Gastroesophageal sphincter (tissue), 4 donors: Measurements from ENCODE around the gene VCL. TPM values are rescaled to one million over a fixed set of nuclear protein-coding genes. Genes with fewer than 3 reads are reported as not detected.
A peak's percentile ranks its signal among the peaks of the same experiment; 100 is the strongest.

ENCODE experiments used
- ATAC-seq: fragments of 150-250 bp; one replicate; pipeline ENCODE4 v1.9.1; 2016; ENCODE audit warnings: mild to moderate bottlenecking, moderate library complexity
- H3K27ac ChIP-seq, 4 donors: fragments of 200-600 bp; sonication (generic) in 3 of 4; 1 replicate in 3 of 4; 2 replicates in 1 of 4; pipeline ENCODE4 v1.5.1; 2016 to 2019
- H3K27me3 ChIP-seq: fragments of 200-600 bp; sonication (generic); one replicate; pipeline ENCODE4 v1.5.1; 2019
- H3K36me3 ChIP-seq, 2 donors: fragments of 200-600 bp; sonication (generic); one replicate each; pipeline ENCODE4 v1.5.1; 2019; ENCODE audit warnings: control low read depth in 1 of 2
- H3K4me1 ChIP-seq, 3 donors: fragments of 200-600 bp; sonication (generic); 1 replicate in 2 of 3; 2 replicates in 1 of 3; pipeline ENCODE4 v1.5.1; 2016 to 2019; ENCODE audit warnings: control low read depth in 2 of 3
- H3K4me3 ChIP-seq, 2 donors: fragments of 200-600 bp; sonication (generic); one replicate each; pipeline ENCODE4 v1.5.1; 2019; ENCODE audit warnings: mild to moderate bottlenecking in 1 of 2, moderate library complexity in 1 of 2
- H3K9me3 ChIP-seq, 3 donors: fragments of 200-600 bp; sonication (generic); one replicate each; pipeline ENCODE4 v1.5.1; 2017 to 2019; ENCODE audit warnings: control low read depth in 2 of 3
- EP300 ChIP-seq: sonication (generic); formaldehyde crosslinking; IDR thresholded peaks from one replicate; pipeline ENCODE4 v1.6.1; 2017; ENCODE audit warnings: antibody characterized with exemption, mild to moderate bottlenecking
- POLR2A ChIP-seq, 2 donors: fragments of 450-650 bp; IDR thresholded peaks; one replicate each; pipeline ENCODE4 v1.6.1; 2017; ENCODE audit warnings: antibody characterized with exemption in 2 of 2, mild to moderate bottlenecking in 2 of 2, moderate library complexity in 1 of 2
- POLR2AphosphoS5 ChIP-seq: sonication (generic); formaldehyde crosslinking; IDR thresholded peaks from one replicate; pipeline ENCODE4 v1.6.1; 2017; ENCODE audit warnings: antibody characterized with exemption
- WGBS, 2 donors: methylation state at CpG; one replicate each; pipeline ENCODE4 v1.1.5; 2018; ENCODE audit warnings: low coverage in 1 of 2; 5-methylcytosine and 5-hydroxymethylcytosine counted together
- total RNA-seq, 4 donors: library from RNA; depleted of rRNA; stranded (reverse); fragments of >200 nt; gene quantifications; one replicate each; pipeline ENCODE4 v1.1.0, GENCODE V29; 2016
- TF ChIP-seq, protein P1 (sequence below), 4 experiments: fragments of 200-600 bp in 2 of 4; fragments of 450-650 bp in 2 of 4; sonication (generic) in 1 of 4; IDR thresholded peaks; one replicate each; pipeline ENCODE4 v1.5.1; 2017 to 2019; ENCODE audit warnings: antibody characterized with exemption in 4 of 4, mild to moderate bottlenecking in 2 of 4, moderate library complexity in 2 of 4

VCL gene
- total RNA-seq, 4 donors from 2014 or later = 433 to 615 (median 440) TPM

- H3K9me3 ChIP-seq = no peaks in the 10 kb centered on the region
- H3K27me3 ChIP-seq = no peaks in the 10 kb centered on the region
- TF ChIP-seq POLR2A (IDR thresholded peaks at IDR 0.05) = no peak
- TF ChIP-seq, protein P1, sequence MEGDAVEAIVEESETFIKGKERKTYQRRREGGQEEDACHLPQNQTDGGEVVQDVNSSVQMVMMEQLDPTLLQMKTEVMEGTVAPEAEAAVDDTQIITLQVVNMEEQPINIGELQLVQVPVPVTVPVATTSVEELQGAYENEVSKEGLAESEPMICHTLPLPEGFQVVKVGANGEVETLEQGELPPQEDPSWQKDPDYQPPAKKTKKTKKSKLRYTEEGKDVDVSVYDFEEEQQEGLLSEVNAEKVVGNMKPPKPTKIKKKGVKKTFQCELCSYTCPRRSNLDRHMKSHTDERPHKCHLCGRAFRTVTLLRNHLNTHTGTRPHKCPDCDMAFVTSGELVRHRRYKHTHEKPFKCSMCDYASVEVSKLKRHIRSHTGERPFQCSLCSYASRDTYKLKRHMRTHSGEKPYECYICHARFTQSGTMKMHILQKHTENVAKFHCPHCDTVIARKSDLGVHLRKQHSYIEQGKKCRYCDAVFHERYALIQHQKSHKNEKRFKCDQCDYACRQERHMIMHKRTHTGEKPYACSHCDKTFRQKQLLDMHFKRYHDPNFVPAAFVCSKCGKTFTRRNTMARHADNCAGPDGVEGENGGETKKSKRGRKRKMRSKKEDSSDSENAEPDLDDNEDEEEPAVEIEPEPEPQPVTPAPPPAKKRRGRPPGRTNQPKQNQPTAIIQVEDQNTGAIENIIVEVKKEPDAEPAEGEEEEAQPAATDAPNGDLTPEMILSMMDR (IDR thresholded peaks at IDR 0.05) = no peak
- 79 to 82% methylated on average over 2 to 3 of the region's 3 CpGs for WGBS, 2 donors
- peaks cover 13 to 83% (median 23%) of the 10 kb centered on the region in 3 donors for H3K4me1 ChIP-seq
- no peak overlapping the region for H3K4me3 ChIP-seq
- H3K27ac ChIP-seq = peak overlapping the region in 3 of 4 donors; percentile 39 to 61 (median 59)
- peak; percentile 45 for ATAC-seq
- peaks cover 0 to 31% of the 10 kb centered on the region in 2 donors for H3K36me3 ChIP-seq
Measured at GRCh38 chr10:74047871-74048270, 50.0 kb downstream of the VCL start.

DNA sequence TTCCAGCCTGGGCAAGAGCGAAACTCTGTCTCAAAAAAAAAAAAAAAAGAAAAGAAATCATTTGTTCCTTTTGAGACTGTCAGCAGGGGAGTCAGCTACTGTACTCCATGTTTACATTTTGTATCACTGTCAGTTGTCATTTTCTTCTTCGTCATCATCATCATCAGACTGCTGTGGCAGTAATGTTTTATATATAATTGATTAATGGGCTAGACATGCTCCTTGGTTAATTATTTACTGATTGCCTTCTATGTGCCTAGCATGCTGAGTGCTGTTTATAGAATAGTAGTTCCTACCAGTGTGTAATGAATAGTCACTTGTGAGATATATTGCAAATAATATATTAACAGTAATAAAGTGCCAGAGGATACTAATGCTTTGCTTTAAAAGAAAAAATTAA, 50.5 kb downstream of the VCL start:
- H3K27me3 ChIP-seq = no peaks in the 10 kb centered on the region
- H3K9me3 ChIP-seq = no peaks in the 10 kb centered on the region
- peaks cover 13 to 82% (median 23%) of the 10 kb centered on the region in 3 donors for H3K4me1 ChIP-seq
- TF ChIP-seq EP300 = no peak
- no peak for TF ChIP-seq POLR2AphosphoS5
- H3K36me3 ChIP-seq = peaks cover 0 to 27% of the 10 kb centered on the region in 2 donors
- WGBS, 2 donors = 68 to 83% methylated on average over 2 of the region's 2 CpGs
- H3K4me3 ChIP-seq = no peak overlapping the region
- no peak for ATAC-seq
- peak overlapping the region in 2 of 4 donors; percentile 27 to 59 for H3K27ac ChIP-seq

DNA sequence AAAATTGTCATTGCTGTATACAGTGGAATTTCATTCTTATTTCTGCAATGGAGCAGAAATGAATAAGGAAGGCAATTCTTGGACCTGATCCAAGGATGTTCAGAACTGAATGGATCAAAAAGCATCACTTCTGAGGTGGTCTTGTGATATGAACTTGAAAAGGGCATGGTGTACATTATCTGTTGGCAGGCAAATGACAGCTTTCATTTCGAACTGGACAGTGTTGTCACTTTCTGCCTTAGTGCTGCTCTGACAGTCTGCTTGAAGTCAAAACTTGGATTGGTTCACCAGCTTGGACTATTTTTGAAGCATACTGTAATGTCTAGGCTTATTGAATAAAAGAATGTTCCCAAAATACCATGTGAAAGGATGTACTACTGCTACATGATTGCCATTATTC, 52.0 kb downstream of the VCL start:
- Histone ChIP-seq H3K27ac (peak overlapping the region; percentile 22 to 61 (median 42)), H3K4me3 (no peak overlapping the region), H3K36me3 (peaks cover 0 to 12% of the 10 kb centered on the region in 2 donors), H3K9me3 (no peaks in the 10 kb centered on the region), H3K27me3 (no peaks in the 10 kb centered on the region), H3K4me1 (peaks cover 13 to 93% (median 23%) of the 10 kb centered on the region in 3 donors)
- ATAC-seq = no peak
- 18% methylated on average over 1 of the region's 1 CpG; no CpG with 5 or more reads in 1 of the 2 donors for WGBS, 2 donors
- TF ChIP-seq, protein P1 (IDR thresholded peaks at IDR 0.05) = no peak
- TF ChIP-seq POLR2AphosphoS5 = no peak
- TF ChIP-seq POLR2A (IDR thresholded peaks at IDR 0.05) = no peak
- no peak for TF ChIP-seq EP300

DNA sequence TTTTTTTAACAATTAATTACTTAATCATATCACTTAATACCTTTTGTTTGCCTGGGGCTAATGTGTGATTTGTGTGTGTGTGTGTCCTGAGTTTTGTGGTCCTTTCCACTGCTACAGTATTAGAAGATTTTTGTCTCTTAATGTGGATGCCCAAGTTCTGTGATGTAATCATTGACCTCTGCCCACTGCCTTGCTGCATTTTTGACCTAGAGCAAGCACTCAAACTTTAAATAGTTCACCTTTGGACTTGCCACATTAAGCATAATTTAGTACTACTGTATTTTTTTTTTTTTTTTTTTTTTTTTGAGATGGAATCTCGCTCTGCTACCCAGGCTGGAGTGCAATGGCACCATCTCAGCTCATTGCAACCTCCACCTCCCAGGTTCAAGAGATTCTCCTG, 52.7 kb downstream of the VCL start:
- WGBS, 2 donors = 100% methylated on average over 1 of the region's 1 CpG
- no peak for ATAC-seq
- Histone ChIP-seq H3K4me1 (peaks cover 13 to 93% (median 25%) of the 10 kb centered on the region in 3 donors), H3K36me3 (peaks cover 0 to 8% of the 10 kb centered on the region in 2 donors), H3K4me3 (no peak overlapping the region), H3K27me3 (no peaks in the 10 kb centered on the region), H3K27ac (peak overlapping the region in 3 of 4 donors; percentile 45 to 61 (median 59)), H3K9me3 (no peaks in the 10 kb centered on the region)
- no peak for TF ChIP-seq POLR2AphosphoS5
- TF ChIP-seq POLR2A (IDR thresholded peaks at IDR 0.05) = no peak
- TF ChIP-seq, protein P1 (IDR thresholded peaks at IDR 0.05) = no peak
- no peak for TF ChIP-seq EP300

DNA sequence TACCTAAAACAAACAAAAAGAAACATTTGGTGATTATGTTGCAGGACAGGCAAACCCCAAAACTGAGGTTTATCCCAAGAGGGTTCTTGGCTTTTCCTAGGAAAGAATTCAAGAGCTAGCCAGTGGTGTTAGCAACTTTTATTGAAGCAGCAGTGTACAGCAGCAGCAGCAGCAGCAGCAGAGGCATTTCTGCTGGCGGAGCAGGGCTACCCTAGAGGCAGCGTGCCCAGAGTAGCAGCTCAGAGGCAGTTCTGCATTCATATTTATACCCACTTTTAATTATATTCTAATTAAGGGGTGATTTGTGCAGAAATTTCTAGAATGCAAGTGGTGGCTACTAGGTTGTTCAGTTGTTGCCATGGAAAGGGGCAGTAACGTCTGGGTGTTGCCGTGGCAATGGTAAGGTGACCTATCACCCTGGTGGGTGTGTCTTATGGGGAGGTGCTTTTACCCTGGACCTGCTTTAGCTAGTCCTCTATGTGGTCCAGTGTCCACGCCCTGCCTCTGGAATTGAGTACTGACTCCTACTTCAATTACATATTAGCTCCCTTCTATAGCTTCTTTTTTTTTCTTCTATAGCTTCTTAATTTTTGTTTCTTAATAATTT, 53.9 kb downstream of the VCL start:
- TF ChIP-seq POLR2A (IDR thresholded peaks at IDR 0.05) = no peak
- TF ChIP-seq, protein P1 (IDR thresholded peaks at IDR 0.05) = no peak
- no peak for TF ChIP-seq POLR2AphosphoS5
- no peak for TF ChIP-seq EP300

More for the DNA sequence above, 53.9 kb downstream of the VCL start:
- H3K9me3 ChIP-seq = no peaks in the 10 kb centered on the region
- H3K27ac ChIP-seq = peak overlapping the region in 3 of 4 donors; percentile 11 to 59 (median 16)
- peaks cover 21 to 93% (median 37%) of the 10 kb centered on the region in 3 donors for H3K4me1 ChIP-seq
- no peak overlapping the region for H3K4me3 ChIP-seq
- no peaks in the 10 kb centered on the region for H3K36me3 ChIP-seq
- ATAC-seq = no peak
- 29 to 39% methylated on average over 3 to 5 of the region's 5 CpGs for WGBS, 2 donors
- no peaks in the 10 kb centered on the region for H3K27me3 ChIP-seq
